SK-N-SH treated with all-trans-retinoic acid at 6 μM for 48 hours (cell line): Measurements from ENCODE around the gene TSEN54.
A peak's percentile ranks its signal among the peaks of the same experiment; 100 is the strongest.

Experiments
- ATAC-seq: fragments of 200-7000 bp; cut with Tn5 transposase; 3 replicates; pipeline ENCODE4 v1.9.1; 2020; ENCODE audit warnings: mild to moderate bottlenecking, moderate library complexity
- ARNTL ChIP-seq: fragments of 450-650 bp; formaldehyde crosslinking; IDR thresholded peaks from 2 replicates; pipeline ENCODE4 v1.5.0; 2020; ENCODE audit warnings: low read depth, mild to moderate bottlenecking, moderate library complexity, borderline replicate concordance
- BACH2 ChIP-seq: fragments of 250-450 bp; sonication (Bioruptor Pico); IDR thresholded peaks from 2 replicates; pipeline ENCODE4 v1.9.0; 2021; ENCODE audit warnings: mild to moderate bottlenecking, borderline replicate concordance
- CSDC2 ChIP-seq: fragments of 250-450 bp; sonication (Bioruptor Pico); IDR thresholded peaks from 2 replicates; pipeline ENCODE4 v1.5.0; 2020; ENCODE audit warnings: mild to moderate bottlenecking, moderate library complexity
- GLIS3 ChIP-seq: fragments of 250-450 bp; sonication (Bioruptor Pico); IDR thresholded peaks from 2 replicates; pipeline ENCODE4 v1.5.0; 2020; ENCODE audit warnings: mild to moderate bottlenecking, moderate library complexity
- ISL1 ChIP-seq: fragments of 250-450 bp; sonication (Bioruptor Pico); IDR thresholded peaks from 2 replicates; pipeline ENCODE4 v2.1.2; 2022; ENCODE audit warnings: mild to moderate bottlenecking, moderate library complexity
- OSR1 ChIP-seq: fragments of 250-450 bp; sonication (Bioruptor Pico); IDR thresholded peaks from 2 replicates; pipeline ENCODE4 v1.8.0; 2022; ENCODE audit warnings: moderate library complexity, mild to moderate bottlenecking, inconsistent platforms
- RARB ChIP-seq: fragments of 250-450 bp; sonication (Bioruptor Pico); IDR thresholded peaks from 2 replicates; pipeline ENCODE4 v1.8.0; 2021; ENCODE audit warnings: mild to moderate bottlenecking, moderate library complexity
- SNAI2 ChIP-seq: fragments of 250-450 bp; sonication (Bioruptor Pico); IDR thresholded peaks from 2 replicates; pipeline ENCODE4 v1.5.0; 2020; ENCODE audit warnings: mild to moderate bottlenecking, moderate library complexity
- TCF4 ChIP-seq: fragments of 250-450 bp; sonication (Bioruptor Pico); IDR thresholded peaks from 2 replicates; pipeline ENCODE4 v1.8.0; 2021; ENCODE audit warnings: mild to moderate bottlenecking, moderate library complexity, borderline replicate concordance
- TOX ChIP-seq: fragments of 250-450 bp; sonication (Bioruptor Pico); IDR thresholded peaks from 2 replicates; pipeline ENCODE4 v1.8.0; 2021; ENCODE audit warnings: mild to moderate bottlenecking, moderate library complexity, borderline replicate concordance
- ZC3H10 ChIP-seq: fragments of 250-450 bp; sonication (Bioruptor Pico); IDR thresholded peaks from 2 replicates; pipeline ENCODE4 v1.5.1; 2021; ENCODE audit warnings: mild to moderate bottlenecking, moderate library complexity
- ZFP3 ChIP-seq: fragments of 250-450 bp; sonication (Bioruptor Pico); IDR thresholded peaks from 2 replicates; pipeline ENCODE4 v1.5.0; 2020; ENCODE audit warnings: mild to moderate bottlenecking, moderate library complexity
- ZNF565 ChIP-seq: fragments of 450-650 bp; formaldehyde crosslinking; conservative IDR thresholded peaks from 2 replicates; pipeline ENCODE4 v1.5.0; 2020; ENCODE audit warnings: low read depth, mild to moderate bottlenecking, moderate library complexity
- ZNF70 ChIP-seq: fragments of 450-650 bp; formaldehyde crosslinking; IDR thresholded peaks from 2 replicates; pipeline ENCODE4 v1.5.0; 2020; ENCODE audit warnings: mild to moderate bottlenecking, moderate library complexity
- ZNF8 ChIP-seq: fragments of 450-650 bp; formaldehyde crosslinking; IDR thresholded peaks from 2 replicates; pipeline ENCODE4 v1.5.0; 2020; ENCODE audit warnings: mild to moderate bottlenecking, moderate library complexity
- TF ChIP-seq, protein P1 (sequence below): fragments of 250-450 bp; sonication (Bioruptor Pico); IDR thresholded peaks from 2 replicates; pipeline ENCODE4 v1.5.1; 2020; ENCODE audit warnings: low read depth, mild to moderate bottlenecking, moderate library complexity
- TF ChIP-seq, protein P2 (sequence below): fragments of 250-450 bp; sonication (Bioruptor Pico); IDR thresholded peaks from 2 replicates; pipeline ENCODE4 v1.8.0; 2021; ENCODE audit warnings: low read depth, mild to moderate bottlenecking, moderate library complexity, borderline replicate concordance
- TF ChIP-seq, protein P3 (sequence below): fragments of 250-450 bp; sonication (Bioruptor Pico); IDR thresholded peaks from 2 replicates; pipeline ENCODE4 v1.5.1; 2021; ENCODE audit warnings: mild to moderate bottlenecking, moderate library complexity
- TF ChIP-seq, protein P4 (sequence below): fragments of 250-450 bp; sonication (Bioruptor Pico); IDR thresholded peaks from 2 replicates; pipeline ENCODE4 v1.8.0; 2020; ENCODE audit warnings: mild to moderate bottlenecking, moderate library complexity, borderline replicate concordance

TSEN54 gene

DNA sequence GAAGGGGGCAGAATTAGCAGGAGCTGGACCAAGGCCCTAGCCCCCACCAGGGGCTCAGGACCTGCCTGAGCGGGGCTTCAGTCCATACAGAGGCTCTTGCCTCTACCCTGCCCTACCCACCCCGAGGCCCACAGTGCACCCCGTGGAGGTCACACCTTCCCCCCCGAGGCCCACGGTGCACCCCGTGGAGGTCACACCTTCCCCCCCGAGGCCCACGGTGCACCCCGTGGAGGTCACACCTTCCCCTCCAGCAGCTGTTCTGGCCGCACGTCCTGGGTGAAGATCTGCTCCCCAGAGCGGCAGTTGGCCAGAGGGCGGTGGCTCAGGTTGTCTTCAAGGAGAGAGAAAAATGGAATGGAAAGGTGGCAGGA lies 12.4 kb upstream of the TSEN54 start:
- no peak for TF ChIP-seq GLIS3 (CRISPR knock-in tag)
- TF ChIP-seq SNAI2 (CRISPR knock-in tag): no peak
- TF ChIP-seq ZNF565 (CRISPR knock-in tag): no peak
- TF ChIP-seq ZNF8 (CRISPR knock-in tag): no peak
- no peak for TF ChIP-seq ZC3H10 (CRISPR knock-in tag)
- TF ChIP-seq, protein P1, sequence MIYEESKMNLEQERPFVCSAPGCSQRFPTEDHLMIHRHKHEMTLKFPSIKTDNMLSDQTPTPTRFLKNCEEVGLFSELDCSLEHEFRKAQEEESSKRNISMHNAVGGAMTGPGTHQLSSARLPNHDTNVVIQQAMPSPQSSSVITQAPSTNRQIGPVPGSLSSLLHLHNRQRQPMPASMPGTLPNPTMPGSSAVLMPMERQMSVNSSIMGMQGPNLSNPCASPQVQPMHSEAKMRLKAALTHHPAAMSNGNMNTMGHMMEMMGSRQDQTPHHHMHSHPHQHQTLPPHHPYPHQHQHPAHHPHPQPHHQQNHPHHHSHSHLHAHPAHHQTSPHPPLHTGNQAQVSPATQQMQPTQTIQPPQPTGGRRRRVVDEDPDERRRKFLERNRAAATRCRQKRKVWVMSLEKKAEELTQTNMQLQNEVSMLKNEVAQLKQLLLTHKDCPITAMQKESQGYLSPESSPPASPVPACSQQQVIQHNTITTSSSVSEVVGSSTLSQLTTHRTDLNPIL (CRISPR knock-in tag): no peak
- TF ChIP-seq, protein P2, sequence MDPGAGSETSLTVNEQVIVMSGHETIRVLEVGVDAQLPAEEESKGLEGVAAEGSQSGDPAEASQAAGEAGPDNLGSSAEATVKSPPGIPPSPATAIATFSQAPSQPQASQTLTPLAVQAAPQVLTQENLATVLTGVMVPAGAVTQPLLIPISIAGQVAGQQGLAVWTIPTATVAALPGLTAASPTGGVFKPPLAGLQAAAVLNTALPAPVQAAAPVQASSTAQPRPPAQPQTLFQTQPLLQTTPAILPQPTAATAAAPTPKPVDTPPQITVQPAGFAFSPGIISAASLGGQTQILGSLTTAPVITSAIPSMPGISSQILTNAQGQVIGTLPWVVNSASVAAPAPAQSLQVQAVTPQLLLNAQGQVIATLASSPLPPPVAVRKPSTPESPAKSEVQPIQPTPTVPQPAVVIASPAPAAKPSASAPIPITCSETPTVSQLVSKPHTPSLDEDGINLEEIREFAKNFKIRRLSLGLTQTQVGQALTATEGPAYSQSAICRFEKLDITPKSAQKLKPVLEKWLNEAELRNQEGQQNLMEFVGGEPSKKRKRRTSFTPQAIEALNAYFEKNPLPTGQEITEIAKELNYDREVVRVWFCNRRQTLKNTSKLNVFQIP (CRISPR knock-in tag): no peak
- no peak for TF ChIP-seq ISL1 (CRISPR knock-in tag)
- ATAC-seq: no peak; the same call in 2 of the 3 replicates

DNA sequence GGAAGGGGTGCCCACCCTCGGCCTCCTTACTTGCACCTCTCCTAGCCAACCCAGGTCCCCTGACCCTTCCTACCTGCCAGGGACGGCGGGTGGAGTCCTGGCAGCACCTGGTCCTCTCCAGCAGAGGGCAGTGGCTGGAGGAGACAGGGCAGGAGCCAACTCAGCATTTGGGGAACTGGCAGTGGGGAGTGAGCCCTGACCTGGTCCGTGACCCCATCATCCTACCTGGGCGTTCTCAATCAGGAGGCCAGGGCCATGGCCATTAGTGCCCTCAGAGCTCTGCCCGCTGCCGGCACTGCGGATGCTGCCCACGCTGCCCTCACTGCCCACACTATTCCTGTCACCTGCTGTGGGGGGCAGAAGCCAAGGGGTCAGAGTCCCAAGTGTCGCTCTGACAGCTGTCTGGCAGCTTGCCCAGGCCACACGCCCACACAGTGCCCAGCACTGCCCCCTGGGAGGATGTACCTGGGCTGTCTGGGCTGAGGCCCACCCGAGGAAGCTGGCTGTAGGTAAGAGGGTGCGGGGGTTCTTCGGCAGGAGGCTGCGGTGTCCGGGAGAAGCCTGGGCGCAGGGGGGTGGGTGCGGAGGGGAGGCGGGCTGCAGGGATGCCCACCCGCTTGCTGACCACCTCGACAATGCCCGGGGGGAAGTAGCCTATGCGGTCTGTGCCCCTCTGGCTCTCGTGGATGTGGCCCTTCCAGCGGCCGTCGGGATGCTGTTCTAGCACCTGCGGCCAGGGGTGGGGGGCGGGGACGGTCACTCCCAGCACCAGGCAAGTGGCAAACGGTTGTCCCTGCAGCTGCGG lies 11.8 kb upstream of the TSEN54 start:
- peak; percentile 60 for ATAC-seq
- TF ChIP-seq SNAI2 (CRISPR knock-in tag): no peak

DNA sequence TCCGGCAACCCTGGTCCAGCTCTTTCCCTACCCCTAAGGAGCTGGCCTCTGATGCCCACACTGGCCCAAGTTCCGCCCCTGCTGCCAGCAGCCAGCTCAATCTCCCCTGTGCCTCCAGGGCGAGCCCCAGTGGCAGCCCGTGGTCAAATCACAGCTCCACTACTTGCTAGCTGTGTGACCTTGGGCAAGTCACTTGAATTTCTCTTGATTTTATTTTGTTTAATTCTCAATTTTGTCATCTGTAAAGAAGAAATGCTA lies 11.2 kb upstream of the TSEN54 start:
- TF ChIP-seq, protein P2 (CRISPR knock-in tag): no peak
- TF ChIP-seq, protein P3, sequence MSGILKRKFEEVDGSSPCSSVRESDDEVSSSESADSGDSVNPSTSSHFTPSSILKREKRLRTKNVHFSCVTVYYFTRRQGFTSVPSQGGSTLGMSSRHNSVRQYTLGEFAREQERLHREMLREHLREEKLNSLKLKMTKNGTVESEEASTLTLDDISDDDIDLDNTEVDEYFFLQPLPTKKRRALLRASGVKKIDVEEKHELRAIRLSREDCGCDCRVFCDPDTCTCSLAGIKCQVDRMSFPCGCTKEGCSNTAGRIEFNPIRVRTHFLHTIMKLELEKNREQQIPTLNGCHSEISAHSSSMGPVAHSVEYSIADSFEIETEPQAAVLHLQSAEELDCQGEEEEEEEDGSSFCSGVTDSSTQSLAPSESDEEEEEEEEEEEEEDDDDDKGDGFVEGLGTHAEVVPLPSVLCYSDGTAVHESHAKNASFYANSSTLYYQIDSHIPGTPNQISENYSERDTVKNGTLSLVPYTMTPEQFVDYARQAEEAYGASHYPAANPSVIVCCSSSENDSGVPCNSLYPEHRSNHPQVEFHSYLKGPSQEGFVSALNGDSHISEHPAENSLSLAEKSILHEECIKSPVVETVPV (CRISPR knock-in tag): no peak
- no peak for TF ChIP-seq ISL1 (CRISPR knock-in tag)
- TF ChIP-seq SNAI2 (CRISPR knock-in tag): no peak
- no peak for TF ChIP-seq BACH2 (CRISPR knock-in tag)
- TF ChIP-seq ARNTL (CRISPR knock-in tag): no peak
- no peak for TF ChIP-seq ZC3H10 (CRISPR knock-in tag)
- no peak for TF ChIP-seq ZFP3
- TF ChIP-seq OSR1 (CRISPR knock-in tag): no peak
- TF ChIP-seq ZNF565 (CRISPR knock-in tag): no peak
- TF ChIP-seq, protein P4, sequence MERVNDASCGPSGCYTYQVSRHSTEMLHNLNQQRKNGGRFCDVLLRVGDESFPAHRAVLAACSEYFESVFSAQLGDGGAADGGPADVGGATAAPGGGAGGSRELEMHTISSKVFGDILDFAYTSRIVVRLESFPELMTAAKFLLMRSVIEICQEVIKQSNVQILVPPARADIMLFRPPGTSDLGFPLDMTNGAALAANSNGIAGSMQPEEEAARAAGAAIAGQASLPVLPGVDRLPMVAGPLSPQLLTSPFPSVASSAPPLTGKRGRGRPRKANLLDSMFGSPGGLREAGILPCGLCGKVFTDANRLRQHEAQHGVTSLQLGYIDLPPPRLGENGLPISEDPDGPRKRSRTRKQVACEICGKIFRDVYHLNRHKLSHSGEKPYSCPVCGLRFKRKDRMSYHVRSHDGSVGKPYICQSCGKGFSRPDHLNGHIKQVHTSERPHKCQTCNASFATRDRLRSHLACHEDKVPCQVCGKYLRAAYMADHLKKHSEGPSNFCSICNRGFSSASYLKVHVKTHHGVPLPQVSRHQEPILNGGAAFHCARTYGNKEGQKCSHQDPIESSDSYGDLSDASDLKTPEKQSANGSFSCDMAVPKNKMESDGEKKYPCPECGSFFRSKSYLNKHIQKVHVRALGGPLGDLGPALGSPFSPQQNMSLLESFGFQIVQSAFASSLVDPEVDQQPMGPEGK (CRISPR knock-in tag): no peak
- TF ChIP-seq CSDC2 (CRISPR knock-in tag): no peak
- no peak for TF ChIP-seq TOX (CRISPR knock-in tag)
- no peak for TF ChIP-seq ZNF70 (CRISPR knock-in tag)
- TF ChIP-seq TCF4 (CRISPR knock-in tag): no peak
- no peak for ATAC-seq

DNA sequence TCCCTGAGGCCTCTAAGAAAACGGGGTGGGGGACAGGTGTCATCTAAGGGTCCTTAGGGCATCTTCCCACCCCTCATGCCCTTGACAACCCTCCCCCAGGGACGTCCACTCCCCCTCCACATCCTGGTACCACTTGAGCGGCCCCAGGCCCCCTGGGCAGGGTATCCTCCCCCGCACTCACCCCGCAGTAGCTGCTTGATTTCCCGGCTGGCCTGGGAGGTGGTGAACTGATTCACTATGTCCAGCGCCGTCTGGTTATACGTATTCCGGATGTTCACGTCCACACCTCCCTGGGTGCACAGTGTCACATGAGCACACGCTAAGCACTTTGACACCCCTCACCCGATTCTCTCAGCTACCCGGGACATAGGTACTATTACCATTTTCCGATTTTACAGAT lies 10.7 kb upstream of the TSEN54 start:
- no peak for ATAC-seq
- TF ChIP-seq ZNF565 (CRISPR knock-in tag): no peak
- no peak for TF ChIP-seq ISL1 (CRISPR knock-in tag)
- no peak for TF ChIP-seq ZC3H10 (CRISPR knock-in tag)
- TF ChIP-seq, protein P1 (CRISPR knock-in tag): no peak
- TF ChIP-seq, protein P2 (CRISPR knock-in tag): no peak
- TF ChIP-seq, protein P3 (CRISPR knock-in tag): no peak
- no peak for TF ChIP-seq ARNTL (CRISPR knock-in tag)
- TF ChIP-seq RARB (CRISPR knock-in tag): no peak
- no peak for TF ChIP-seq ZFP3
- no peak for TF ChIP-seq OSR1 (CRISPR knock-in tag)
- TF ChIP-seq BACH2 (CRISPR knock-in tag): no peak
- TF ChIP-seq SNAI2 (CRISPR knock-in tag): no peak
- TF ChIP-seq TOX (CRISPR knock-in tag): no peak
- TF ChIP-seq GLIS3 (CRISPR knock-in tag): no peak
